ENCODE results near the gene UBA6. TPM values are rescaled to one million over a fixed set of nuclear protein-coding genes. Genes with fewer than 3 reads are reported as not detected.

UBA6 gene
- total and polyA plus RNA-seq, 9 of the 15 experiments (the other 6 are each of a cell fraction or from before 2014, with no cell fraction given), result 22.9 to 139 (median 94.6) TPM

- TF ChIP-seq SIX5 (IDR thresholded peaks at IDR 0.05; ENCODE audit: borderline replicate concordance in 1 of 2, insufficient read depth in 1 of 2, low read depth in 1 of 2, low read length in 2 of 2) (0 out of 4 replicates have a peak, but pooled peaks of 1 of the 2 experiments have one; percentile 9), MEIS2 (IDR thresholded peaks at IDR 0.05; ENCODE audit: partially characterized antibody) (peak; percentile 33), TRIM28 (IDR thresholded peaks at IDR 0.05) (0 out of 2 replicates have a peak, but pooled peaks have one; percentile 18), TAF9B (IDR thresholded peaks at IDR 0.05; ENCODE audit: partially characterized antibody) (peak; percentile 80), MED1 (CRISPR knock-in tag; IDR thresholded peaks at IDR 0.05; ENCODE audit: borderline replicate concordance) (no peak), CBX1 (IDR thresholded peaks at IDR 0.05; ENCODE audit: low read depth) (0 out of 2 replicates have a peak, but pooled peaks have one; percentile 71), CBX2 (IDR thresholded peaks at IDR 0.05; ENCODE audit: insufficient read depth, low read length, poor library complexity, severe bottlenecking) (no peak), POLR2H (tag; IDR thresholded peaks at IDR 0.05; ENCODE audit: low read depth) (peak; percentile 89)
- TF ChIP-seq, protein P1, sequence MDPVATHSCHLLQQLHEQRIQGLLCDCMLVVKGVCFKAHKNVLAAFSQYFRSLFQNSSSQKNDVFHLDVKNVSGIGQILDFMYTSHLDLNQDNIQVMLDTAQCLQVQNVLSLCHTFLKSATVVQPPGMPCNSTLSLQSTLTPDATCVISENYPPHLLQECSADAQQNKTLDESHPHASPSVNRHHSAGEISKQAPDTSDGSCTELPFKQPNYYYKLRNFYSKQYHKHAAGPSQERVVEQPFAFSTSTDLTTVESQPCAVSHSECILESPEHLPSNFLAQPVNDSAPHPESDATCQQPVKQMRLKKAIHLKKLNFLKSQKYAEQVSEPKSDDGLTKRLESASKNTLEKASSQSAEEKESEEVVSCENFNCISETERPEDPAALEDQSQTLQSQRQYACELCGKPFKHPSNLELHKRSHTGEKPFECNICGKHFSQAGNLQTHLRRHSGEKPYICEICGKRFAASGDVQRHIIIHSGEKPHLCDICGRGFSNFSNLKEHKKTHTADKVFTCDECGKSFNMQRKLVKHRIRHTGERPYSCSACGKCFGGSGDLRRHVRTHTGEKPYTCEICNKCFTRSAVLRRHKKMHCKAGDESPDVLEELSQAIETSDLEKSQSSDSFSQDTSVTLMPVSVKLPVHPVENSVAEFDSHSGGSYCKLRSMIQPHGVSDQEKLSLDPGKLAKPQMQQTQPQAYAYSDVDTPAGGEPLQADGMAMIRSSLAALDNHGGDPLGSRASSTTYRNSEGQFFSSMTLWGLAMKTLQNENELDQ (CRISPR knock-in tag; IDR thresholded peaks at IDR 0.05; ENCODE audit: borderline replicate concordance), result peak; percentile 70; the same call in 1 of the 2 replicates
- TF ChIP-seq, protein P2, sequence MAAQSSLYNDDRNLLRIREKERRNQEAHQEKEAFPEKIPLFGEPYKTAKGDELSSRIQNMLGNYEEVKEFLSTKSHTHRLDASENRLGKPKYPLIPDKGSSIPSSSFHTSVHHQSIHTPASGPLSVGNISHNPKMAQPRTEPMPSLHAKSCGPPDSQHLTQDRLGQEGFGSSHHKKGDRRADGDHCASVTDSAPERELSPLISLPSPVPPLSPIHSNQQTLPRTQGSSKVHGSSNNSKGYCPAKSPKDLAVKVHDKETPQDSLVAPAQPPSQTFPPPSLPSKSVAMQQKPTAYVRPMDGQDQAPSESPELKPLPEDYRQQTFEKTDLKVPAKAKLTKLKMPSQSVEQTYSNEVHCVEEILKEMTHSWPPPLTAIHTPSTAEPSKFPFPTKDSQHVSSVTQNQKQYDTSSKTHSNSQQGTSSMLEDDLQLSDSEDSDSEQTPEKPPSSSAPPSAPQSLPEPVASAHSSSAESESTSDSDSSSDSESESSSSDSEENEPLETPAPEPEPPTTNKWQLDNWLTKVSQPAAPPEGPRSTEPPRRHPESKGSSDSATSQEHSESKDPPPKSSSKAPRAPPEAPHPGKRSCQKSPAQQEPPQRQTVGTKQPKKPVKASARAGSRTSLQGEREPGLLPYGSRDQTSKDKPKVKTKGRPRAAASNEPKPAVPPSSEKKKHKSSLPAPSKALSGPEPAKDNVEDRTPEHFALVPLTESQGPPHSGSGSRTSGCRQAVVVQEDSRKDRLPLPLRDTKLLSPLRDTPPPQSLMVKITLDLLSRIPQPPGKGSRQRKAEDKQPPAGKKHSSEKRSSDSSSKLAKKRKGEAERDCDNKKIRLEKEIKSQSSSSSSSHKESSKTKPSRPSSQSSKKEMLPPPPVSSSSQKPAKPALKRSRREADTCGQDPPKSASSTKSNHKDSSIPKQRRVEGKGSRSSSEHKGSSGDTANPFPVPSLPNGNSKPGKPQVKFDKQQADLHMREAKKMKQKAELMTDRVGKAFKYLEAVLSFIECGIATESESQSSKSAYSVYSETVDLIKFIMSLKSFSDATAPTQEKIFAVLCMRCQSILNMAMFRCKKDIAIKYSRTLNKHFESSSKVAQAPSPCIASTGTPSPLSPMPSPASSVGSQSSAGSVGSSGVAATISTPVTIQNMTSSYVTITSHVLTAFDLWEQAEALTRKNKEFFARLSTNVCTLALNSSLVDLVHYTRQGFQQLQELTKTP (IDR thresholded peaks at IDR 0.05; ENCODE audit: low read depth in 1 of 2, partially characterized antibody in 2 of 2), result peak; percentile 37 to 64
- TF ChIP-seq, protein P3, sequence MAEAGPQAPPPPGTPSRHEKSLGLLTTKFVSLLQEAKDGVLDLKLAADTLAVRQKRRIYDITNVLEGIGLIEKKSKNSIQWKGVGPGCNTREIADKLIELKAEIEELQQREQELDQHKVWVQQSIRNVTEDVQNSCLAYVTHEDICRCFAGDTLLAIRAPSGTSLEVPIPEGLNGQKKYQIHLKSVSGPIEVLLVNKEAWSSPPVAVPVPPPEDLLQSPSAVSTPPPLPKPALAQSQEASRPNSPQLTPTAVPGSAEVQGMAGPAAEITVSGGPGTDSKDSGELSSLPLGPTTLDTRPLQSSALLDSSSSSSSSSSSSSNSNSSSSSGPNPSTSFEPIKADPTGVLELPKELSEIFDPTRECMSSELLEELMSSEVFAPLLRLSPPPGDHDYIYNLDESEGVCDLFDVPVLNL (CRISPR knock-in tag; IDR thresholded peaks at IDR 0.05; ENCODE audit: low read depth), result no peak
- TF ChIP-seq, protein P4, sequence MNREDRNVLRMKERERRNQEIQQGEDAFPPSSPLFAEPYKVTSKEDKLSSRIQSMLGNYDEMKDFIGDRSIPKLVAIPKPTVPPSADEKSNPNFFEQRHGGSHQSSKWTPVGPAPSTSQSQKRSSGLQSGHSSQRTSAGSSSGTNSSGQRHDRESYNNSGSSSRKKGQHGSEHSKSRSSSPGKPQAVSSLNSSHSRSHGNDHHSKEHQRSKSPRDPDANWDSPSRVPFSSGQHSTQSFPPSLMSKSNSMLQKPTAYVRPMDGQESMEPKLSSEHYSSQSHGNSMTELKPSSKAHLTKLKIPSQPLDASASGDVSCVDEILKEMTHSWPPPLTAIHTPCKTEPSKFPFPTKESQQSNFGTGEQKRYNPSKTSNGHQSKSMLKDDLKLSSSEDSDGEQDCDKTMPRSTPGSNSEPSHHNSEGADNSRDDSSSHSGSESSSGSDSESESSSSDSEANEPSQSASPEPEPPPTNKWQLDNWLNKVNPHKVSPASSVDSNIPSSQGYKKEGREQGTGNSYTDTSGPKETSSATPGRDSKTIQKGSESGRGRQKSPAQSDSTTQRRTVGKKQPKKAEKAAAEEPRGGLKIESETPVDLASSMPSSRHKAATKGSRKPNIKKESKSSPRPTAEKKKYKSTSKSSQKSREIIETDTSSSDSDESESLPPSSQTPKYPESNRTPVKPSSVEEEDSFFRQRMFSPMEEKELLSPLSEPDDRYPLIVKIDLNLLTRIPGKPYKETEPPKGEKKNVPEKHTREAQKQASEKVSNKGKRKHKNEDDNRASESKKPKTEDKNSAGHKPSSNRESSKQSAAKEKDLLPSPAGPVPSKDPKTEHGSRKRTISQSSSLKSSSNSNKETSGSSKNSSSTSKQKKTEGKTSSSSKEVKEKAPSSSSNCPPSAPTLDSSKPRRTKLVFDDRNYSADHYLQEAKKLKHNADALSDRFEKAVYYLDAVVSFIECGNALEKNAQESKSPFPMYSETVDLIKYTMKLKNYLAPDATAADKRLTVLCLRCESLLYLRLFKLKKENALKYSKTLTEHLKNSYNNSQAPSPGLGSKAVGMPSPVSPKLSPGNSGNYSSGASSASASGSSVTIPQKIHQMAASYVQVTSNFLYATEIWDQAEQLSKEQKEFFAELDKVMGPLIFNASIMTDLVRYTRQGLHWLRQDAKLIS (CRISPR knock-in tag; IDR thresholded peaks at IDR 0.05), result no peak; the same call in 1 of the 2 replicates
Measured at GRCh38 chr4:67700738-67701516, at the start of gene UBA6 (continued).

Data from K562 (cell line).